GDM1 (cell line): ENCODE data around the gene GALNT5.
"Not testable (repeated sequence)": the region's sequence is repeated elsewhere in the genome, so short reads cannot be mapped to it uniquely, and the experiment has no call there.

Source experiments
- DNase-seq: peaks from one replicate; lab custom pipeline; 2025; lab: John Stamatoyannopoulos, UW

The GALNT5 gene

GRCh38 chr2:157251932-157252331 lies 5.6 kb upstream of the GALNT5 start:
- DNase-seq: no peak

- DNase-seq: no peak
Measured at GRCh38 chr2:157252529-157252928, 5.0 kb upstream of the GALNT5 start.

- no peak for DNase-seq
Measured at GRCh38 chr2:157254041-157254440, 3.5 kb upstream of the GALNT5 start.

- DNase-seq: no peak
Measured at GRCh38 chr2:157255746-157256145, 1.8 kb upstream of the GALNT5 start.

GRCh38 chr2:157256626-157257025 lies 879 bp upstream of the GALNT5 start:
- no peak for DNase-seq

GRCh38 chr2:157258520-157259326 lies 1.2 kb downstream of the GALNT5 start:
- DNase-seq: no peak

GRCh38 chr2:157259386-157259785 lies 1.9 kb downstream of the GALNT5 start:
- no peak for DNase-seq

GRCh38 chr2:157259960-157260359 lies 2.5 kb downstream of the GALNT5 start:
- no peak for DNase-seq

GRCh38 chr2:157260533-157261198 lies 3.2 kb downstream of the GALNT5 start:
- DNase-seq: no peak

GRCh38 chr2:157261199-157261782 lies 3.8 kb downstream of the GALNT5 start:
- DNase-seq: no peak

GRCh38 chr2:157262248-157262647 lies 4.7 kb downstream of the GALNT5 start:
- DNase-seq: no peak

GRCh38 chr2:157264099-157264498 lies 6.6 kb downstream of the GALNT5 start:
- DNase-seq: no peak

GRCh38 chr2:157265825-157266224 lies 8.3 kb downstream of the GALNT5 start:
- DNase-seq: no peak

GRCh38 chr2:157267476-157267875 lies 10.0 kb downstream of the GALNT5 start:
- no peak for DNase-seq

GRCh38 chr2:157269060-157269459 lies 11.6 kb downstream of the GALNT5 start:
- no peak for DNase-seq

GRCh38 chr2:157269922-157270321 lies 12.4 kb downstream of the GALNT5 start:
- DNase-seq: peak; percentile 54

GRCh38 chr2:157271590-157272203 lies 14.2 kb downstream of the GALNT5 start:
- no peak for DNase-seq

GRCh38 chr2:157279311-157279710 lies 21.8 kb downstream of the GALNT5 start:
- not testable (repeated sequence) for DNase-seq

GRCh38 chr2:157281316-157281715 lies 23.8 kb downstream of the GALNT5 start:
- DNase-seq: no peak

- no peak for DNase-seq
Measured at GRCh38 chr2:157283468-157283867, 26.0 kb downstream of the GALNT5 start.

GRCh38 chr2:157287160-157287559 lies 29.7 kb downstream of the GALNT5 start:
- no peak for DNase-seq

- DNase-seq: no peak
Measured at GRCh38 chr2:157290525-157290924, 33.0 kb downstream of the GALNT5 start.

- no peak for DNase-seq
Measured at GRCh38 chr2:157291018-157291417, 33.5 kb downstream of the GALNT5 start.
